OCI-LY3 (cell line): Measurements from ENCODE around the gene MSMB.
"Not testable (repeated sequence)": the region's sequence is repeated elsewhere in the genome, so short reads cannot be mapped to it uniquely, and the experiment has no call there.

Experiments
- H2AFZ ChIP-seq: fragments of 200-600, 300-600 bp; shearing (Covaris generic); 2 replicates; pipeline ENCODE4 v1.6.0; 2014; ENCODE audit warnings: antibody characterized with exemption, low read depth, low read length
- H3K27ac ChIP-seq: fragments of 200-600, 300-600 bp; sonication (generic); 2 replicates; pipeline ENCODE4 v1.5.1; 2014; ENCODE audit warnings: mild to moderate bottlenecking, low read length, moderate library complexity, mixed read lengths
- H3K27me3 ChIP-seq: fragments of 200-600, 300-600 bp; sonication (generic); 2 replicates; pipeline ENCODE4 v1.6.1; 2014; ENCODE audit warnings: low read depth, low read length, mixed read lengths
- H3K36me3 ChIP-seq: fragments of 200-600, 300-600 bp; sonication (generic); replicated peaks from 2 replicates; pipeline ENCODE3; 2014; ENCODE audit warnings: low read depth, low read length, mixed read lengths
- H3K4me1 ChIP-seq: fragments of 300-600, 200-600 bp; sonication (generic); 2 replicates; pipeline ENCODE4 v1.6.1; 2014; ENCODE audit warnings: low read length, mixed read lengths
- H3K4me2 ChIP-seq: fragments of 200-600, 300-600 bp; sonication (generic); 2 replicates; pipeline ENCODE4 v1.6.1; 2014; ENCODE audit warnings: low read length, mixed read lengths
- H3K4me3 ChIP-seq: fragments of 300-600, 200-600 bp; sonication (generic); 2 replicates; pipeline ENCODE4 v1.5.1; 2014; ENCODE audit warnings: antibody characterized with exemption, mild to moderate bottlenecking, low read length, moderate library complexity
- H3K79me2 ChIP-seq: fragments of 300-600, 200-600 bp; shearing (Covaris generic); 2 replicates; pipeline ENCODE4 v1.6.1; 2014; ENCODE audit warnings: mild to moderate bottlenecking, low read length, mixed read lengths
- H3K9ac ChIP-seq: fragments of 300-600, 200-600 bp; shearing (Covaris generic); 2 replicates; pipeline ENCODE4 v1.6.0; 2014; ENCODE audit warnings: mild to moderate bottlenecking, low read length, moderate library complexity
- H3K9me3 ChIP-seq: fragments of 200-600, 300-600 bp; shearing (Covaris generic); 2 replicates; pipeline ENCODE4 v1.6.1; 2014; ENCODE audit warnings: low read length, mixed read lengths; ENCODE audit not compliant: insufficient read depth
- H4K20me1 ChIP-seq: fragments of 200-600, 300-600 bp; sonication (generic); 2 replicates; pipeline ENCODE4 v1.6.1; 2016; ENCODE audit warnings: low read length, mixed read lengths; ENCODE audit not compliant: insufficient read depth
- TF ChIP-seq, protein P1 (sequence below): fragments of 200-600, 300-600 bp; sonication (generic); IDR thresholded peaks from 2 replicates; pipeline ENCODE4 v1.5.1; 2014; ENCODE audit warnings: antibody characterized with exemption, low read length, low read depth

MSMB gene

DNA sequence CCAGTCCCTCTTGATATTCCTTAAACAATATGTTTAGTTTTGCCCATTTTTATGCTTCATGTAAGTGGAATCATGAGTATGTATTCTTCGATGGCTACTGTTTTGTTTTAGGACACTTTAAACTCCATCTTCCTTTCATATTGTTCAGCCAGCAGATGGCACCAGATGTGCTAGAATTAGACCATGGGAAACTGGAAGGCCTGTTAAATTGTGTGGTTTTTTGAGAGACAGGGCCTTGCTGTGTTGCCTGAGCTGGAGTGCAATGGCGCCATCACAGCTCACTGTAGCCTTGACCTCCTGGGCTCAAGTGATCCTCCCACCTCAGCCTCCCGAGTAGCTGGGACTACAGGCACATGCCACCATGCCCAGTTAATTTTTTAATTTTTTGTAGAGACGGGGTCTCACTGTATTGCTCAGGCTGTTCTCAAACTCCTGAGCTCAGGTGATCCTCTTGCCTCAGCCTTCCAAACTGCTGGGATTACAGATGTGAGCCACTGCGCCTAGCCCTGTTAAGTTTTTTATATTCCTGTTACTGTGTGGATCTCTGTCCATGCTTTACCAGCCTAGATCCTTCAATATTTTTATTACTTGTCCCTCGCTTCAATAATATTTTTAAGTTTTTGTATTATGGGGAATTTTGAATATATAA, 62.4 kb downstream of the MSMB start:
- H3K27me3 ChIP-seq, H3K9me3 ChIP-seq, H3K27ac ChIP-seq, H3K4me3 ChIP-seq, H3K9ac ChIP-seq, H3K36me3 ChIP-seq, H3K79me2 ChIP-seq, H2AFZ ChIP-seq, H4K20me1 ChIP-seq, H3K4me2 ChIP-seq, H3K4me1 ChIP-seq: not testable (repeated sequence)
- TF ChIP-seq, protein P1, sequence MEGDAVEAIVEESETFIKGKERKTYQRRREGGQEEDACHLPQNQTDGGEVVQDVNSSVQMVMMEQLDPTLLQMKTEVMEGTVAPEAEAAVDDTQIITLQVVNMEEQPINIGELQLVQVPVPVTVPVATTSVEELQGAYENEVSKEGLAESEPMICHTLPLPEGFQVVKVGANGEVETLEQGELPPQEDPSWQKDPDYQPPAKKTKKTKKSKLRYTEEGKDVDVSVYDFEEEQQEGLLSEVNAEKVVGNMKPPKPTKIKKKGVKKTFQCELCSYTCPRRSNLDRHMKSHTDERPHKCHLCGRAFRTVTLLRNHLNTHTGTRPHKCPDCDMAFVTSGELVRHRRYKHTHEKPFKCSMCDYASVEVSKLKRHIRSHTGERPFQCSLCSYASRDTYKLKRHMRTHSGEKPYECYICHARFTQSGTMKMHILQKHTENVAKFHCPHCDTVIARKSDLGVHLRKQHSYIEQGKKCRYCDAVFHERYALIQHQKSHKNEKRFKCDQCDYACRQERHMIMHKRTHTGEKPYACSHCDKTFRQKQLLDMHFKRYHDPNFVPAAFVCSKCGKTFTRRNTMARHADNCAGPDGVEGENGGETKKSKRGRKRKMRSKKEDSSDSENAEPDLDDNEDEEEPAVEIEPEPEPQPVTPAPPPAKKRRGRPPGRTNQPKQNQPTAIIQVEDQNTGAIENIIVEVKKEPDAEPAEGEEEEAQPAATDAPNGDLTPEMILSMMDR, result 0 out of 2 replicates have a peak, but pooled peaks have one; percentile 12
